Stimulated activated CD4-positive, alpha-beta T cell treated with anti-CD3 and anti-CD28 coated beads, Interleukin-15, amount 100 ng/mL, for 48 hours (primary cell): ENCODE data around the gene DYNC2H1.

Experiments
- DNase-seq, 2 donors: peaks; one replicate each; pipeline ENCODE4 v3.0.0-alpha.2; 2020; ENCODE audit warnings: low read depth in 2 of 2

The DYNC2H1 gene

GRCh38 chr11:103274025-103274424, 164.8 kb downstream of the DYNC2H1 start:
- no peak for DNase-seq

GRCh38 chr11:103279821-103280220, 170.6 kb downstream of the DYNC2H1 start:
- no peak for DNase-seq

DNA sequence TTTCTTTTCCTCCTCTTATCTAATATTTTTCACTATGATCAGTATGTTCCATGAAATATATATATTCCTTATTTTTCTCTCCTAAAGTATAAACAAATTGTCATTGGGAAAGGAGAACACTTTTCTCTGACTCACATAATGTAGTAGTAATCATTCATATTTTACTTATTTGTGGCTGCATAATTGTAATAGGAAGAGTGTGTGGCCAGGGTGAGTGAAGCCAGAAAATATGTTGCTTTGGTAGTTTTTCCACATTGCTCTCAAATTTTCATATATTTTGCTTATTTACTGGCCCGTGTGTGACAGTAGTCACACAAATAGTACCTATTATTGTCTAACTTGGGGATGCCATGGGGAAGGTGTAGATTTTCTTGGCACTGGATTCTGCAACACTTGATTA, 172.1 kb downstream of the DYNC2H1 start:
- no peak for DNase-seq

DNA sequence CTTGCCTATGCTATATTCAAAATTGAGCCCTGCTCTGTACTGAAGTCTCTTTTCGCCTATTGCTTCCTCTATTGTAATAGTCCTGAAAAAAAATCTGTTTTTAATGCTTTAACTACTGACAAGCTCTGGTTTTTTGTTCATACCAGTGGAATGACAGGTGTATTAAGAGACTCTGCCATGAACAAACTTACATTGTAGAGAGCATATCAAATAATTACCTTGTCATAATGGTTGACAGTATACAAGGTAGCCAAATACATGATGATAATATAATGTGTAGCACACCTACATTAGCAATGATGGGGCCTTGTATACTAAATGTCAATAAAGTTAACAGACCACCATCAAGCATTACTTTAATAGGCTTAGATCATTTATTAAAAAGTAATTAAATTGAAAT, 175.0 kb downstream of the DYNC2H1 start:
- no peak for DNase-seq

DNA sequence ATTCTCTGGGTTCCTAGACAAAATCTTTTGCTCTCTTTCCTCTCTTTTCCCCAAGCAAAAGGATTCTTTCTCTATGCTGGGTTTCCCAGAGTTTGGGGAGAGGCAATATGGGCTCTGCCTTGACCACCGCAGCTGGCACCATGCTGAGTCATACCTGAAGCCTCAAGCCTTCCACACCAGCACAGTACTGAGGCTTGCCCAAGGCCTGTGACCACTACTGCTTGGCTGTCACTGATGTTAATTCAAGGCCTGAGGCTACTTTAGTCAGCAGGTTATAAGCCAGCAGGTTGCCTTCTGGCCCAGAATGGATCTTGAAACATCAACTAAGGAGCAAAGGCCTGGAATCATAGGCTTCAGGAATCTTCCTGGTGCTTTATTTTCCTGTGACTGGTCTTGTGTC, 185.3 kb downstream of the DYNC2H1 start:
- DNase-seq = no peak

DNA sequence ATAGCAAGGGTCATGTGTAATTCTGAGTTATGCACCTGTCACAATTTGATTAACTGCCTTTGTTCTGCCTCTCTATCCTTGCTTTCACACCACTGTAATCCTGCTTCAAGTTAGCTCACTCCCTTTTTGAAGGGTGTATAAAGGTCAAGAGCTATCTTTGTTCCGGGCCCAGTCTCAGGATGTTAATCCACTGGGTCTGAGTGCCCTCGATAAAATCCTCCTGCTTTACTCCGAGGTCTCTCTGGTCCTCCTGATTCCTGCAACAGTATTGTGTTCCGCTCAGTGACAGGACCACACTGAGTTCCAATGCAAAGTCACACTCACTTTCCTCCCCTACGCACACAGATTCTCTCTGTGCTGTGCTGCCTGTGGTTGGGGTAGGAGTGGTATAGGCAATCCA, 186.5 kb downstream of the DYNC2H1 start:
- no peak for DNase-seq

DNA sequence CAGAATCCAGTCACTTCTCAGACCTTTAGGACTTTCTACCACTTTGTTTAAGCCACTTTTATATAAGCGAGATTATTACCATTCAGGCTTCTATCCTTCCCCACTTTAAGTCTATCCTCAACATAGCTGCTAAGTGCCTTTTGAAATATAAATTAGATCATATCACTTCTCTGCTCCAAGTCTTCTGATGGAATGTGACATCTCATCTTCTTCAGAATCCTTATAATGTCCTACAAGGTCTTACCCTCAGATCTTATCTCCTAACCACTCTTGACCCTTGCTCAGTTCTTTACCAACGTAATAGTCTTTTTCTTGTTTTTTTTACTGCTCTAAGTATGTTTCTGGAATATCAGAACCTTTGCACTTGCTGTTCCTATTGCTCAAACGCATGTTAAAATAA, 188.7 kb downstream of the DYNC2H1 start:
- DNase-seq = no peak

GRCh38 chr11:103315248-103315647, 206.0 kb downstream of the DYNC2H1 start:
- no peak for DNase-seq

DNA sequence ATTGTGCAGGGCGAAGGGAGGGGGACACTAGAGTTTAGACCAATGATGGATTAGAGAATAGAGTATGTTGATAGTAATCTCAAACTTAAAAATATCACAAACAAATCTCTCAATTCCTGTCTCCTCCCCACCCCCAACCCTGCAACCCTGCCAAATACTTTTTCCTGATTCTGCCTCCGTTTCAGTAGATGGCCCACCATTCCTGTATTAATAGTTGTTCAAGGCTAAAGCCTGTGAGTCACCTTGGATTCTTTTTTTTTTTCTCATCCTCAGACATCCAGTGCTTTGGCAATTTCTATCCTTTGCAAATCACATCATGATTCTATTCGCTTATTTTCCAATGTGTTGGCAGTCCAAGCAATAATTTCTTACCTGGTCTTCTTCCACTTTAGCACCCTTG, 207.9 kb downstream of the DYNC2H1 start:
- no peak for DNase-seq

GRCh38 chr11:103322821-103323220, 213.6 kb downstream of the DYNC2H1 start:
- no peak for DNase-seq

GRCh38 chr11:103325686-103326069, 216.5 kb downstream of the DYNC2H1 start:
- no peak for DNase-seq

DNA sequence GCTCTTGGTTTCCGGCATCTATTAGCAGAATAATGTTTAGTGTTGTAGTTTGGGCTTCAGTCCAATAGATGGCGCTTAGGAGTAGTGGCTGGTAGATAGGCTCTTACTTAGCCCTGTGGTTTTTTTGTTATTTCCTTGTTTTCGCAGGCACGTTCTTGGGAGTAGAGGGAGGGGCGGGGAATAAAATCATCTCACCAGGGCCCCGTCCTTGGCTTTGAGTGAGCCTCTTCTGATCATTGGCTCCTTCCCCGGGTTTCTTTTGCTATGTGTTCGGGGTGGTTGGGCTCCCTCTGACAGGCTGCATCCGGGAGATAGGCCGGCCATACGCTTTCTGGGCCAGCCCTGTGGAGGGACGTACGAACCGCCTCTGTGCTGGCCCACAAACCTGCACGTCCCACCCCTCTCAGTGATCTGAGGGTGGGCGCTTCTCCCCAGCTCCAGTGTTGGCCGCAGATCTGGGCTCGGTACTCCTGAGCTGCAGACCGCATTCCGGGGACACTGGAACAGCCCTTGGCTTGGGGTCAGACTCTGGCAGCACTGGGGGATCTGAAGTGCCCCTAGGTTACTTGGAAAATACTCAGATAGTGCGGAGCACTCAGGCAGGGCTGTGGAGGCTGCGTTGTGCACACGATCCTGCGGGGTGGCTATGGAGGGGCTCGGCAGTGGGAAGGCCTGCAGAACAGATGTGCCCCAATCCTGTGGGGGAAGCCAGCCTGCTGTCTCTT, 217.0 kb downstream of the DYNC2H1 start:
- DNase-seq = peak in 1 of 2 donors; percentile 3

GRCh38 chr11:103327721-103328120, 218.5 kb downstream of the DYNC2H1 start:
- no peak for DNase-seq

DNA sequence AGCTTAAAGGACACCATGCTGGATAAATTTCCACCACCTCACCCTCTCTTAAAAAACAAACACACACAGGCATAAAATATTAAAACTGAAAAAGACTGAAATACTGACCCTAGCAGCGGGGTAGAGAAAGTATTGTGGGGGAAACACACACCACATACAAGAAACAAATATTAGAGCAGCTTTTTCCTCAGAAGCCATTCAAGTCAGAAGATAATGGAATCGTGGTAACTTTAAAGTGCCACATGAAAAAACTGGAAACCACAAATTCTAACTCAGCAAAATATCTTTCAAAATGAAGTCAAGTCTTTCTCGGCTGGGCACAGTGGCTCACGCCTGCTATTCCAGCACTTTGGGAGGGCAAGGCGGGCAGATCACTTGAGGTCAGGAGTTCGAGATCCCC, 223.2 kb downstream of the DYNC2H1 start:
- DNase-seq = no peak

DNA sequence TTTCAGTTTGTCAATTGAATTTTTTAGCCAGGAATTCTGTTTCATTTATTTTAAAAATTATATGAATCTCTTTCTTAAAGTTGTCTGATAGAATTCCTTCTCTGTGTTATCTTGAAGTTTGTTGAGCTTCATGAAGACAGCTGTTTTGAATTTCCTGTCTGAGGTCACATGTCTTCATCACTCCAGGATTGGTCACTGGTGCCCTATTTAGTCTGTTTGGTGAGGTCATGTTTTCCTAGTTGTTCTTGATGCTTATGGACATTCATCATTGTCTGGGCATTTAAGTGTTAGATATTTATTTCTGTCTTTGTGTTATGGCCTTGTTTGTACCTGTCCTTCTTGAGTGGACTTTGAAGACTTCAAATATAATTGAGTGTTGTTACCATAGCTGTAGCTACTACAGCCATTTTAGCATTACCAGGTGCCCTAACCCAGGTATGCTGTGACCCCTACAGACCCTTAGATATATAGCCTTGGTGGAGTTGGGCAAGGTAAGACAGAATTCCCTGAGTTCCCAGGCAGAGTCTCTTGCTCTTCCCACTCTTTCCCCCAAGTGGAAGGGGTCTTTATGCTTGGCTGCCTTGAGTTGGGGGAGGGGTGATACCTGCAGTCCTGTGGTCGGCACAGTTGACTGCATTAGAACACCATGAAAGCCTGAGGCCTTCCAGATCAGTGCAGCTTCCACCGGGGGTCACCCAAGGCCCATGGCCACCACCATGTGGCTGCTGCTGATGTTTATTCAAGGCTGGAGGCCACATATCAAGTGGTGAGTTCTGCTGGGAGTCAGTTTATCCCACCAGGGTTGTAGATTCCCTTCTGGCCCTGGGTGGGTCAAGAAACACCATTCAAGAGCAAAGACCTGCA, 229.6 kb downstream of the DYNC2H1 start:
- no peak for DNase-seq

GRCh38 chr11:103339485-103339857, 230.2 kb downstream of the DYNC2H1 start:
- DNase-seq = no peak

DNA sequence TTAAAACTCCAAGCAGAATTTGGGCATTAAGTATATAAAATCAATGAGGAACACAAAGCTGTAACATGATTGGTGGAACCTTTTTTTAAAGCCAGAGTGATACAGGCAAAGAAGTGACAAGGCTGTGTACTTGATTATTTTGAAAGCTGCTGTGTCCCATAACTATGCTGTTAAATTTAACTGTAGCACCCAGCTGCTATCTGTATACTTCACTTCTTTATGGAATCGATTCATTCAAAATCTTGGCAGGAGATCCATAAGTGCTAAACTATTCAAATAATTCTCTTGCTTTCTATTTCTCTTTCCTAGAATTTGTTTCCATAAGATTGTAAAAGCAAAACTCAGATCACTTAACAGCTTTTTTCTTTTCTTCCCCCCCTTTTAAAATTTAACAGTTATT, 231.7 kb downstream of the DYNC2H1 start:
- no peak for DNase-seq

DNA sequence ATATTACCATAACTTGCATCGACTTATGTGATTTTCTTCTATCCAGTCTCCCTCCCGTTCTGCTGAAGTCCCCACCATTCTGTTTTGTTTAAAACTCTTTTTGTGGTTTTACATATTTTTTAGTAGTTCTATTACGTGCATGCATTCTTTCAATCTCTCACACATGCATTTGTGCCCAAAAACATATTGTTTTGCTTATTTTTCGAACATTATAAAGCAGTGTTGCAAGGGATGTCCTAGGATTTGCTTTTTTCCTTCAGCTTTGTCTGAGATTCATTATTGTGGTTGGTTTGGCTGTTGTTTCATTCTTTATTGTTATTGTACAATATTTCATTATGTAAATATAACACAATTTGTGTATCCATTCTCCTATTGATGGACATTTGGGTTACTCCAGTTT, 235.7 kb downstream of the DYNC2H1 start:
- DNase-seq = no peak

- DNase-seq = no peak
These were observed 240.4 kb downstream of the DYNC2H1 start for GRCh38 chr11:103349595-103349994.

- no peak for DNase-seq
These were observed 245.4 kb downstream of the DYNC2H1 start for GRCh38 chr11:103354656-103355055.

- no peak for DNase-seq
These were observed 249.0 kb downstream of the DYNC2H1 start for GRCh38 chr11:103358251-103358650.

DNA sequence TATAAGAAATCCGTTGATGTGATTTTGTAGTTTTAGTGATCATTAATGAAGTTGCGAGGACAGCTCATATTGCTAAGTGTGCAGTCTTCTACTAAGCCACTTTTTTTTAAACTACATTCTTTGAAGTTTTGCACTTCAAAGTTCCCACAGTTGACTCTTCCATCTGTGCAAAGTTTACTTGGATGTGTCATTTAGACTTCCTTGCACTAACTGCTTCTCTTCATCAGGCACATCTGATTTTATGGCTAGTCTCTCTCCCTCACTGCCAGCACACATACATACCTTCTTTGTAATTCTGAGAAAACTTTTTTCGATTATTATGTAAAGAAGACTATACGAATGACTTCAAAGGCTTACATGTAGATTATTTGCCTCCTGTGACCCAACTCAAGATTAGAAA, 250.0 kb downstream of the DYNC2H1 start:
- DNase-seq = no peak

GRCh38 chr11:103364687-103365086, 255.5 kb downstream of the DYNC2H1 start:
- DNase-seq = no peak
